ENCODE data around the gene CELSR1.

- no peak for TF ChIP-seq CTCF (IDR thresholded peaks at IDR 0.05)
- TF ChIP-seq POLR2A (IDR thresholded peaks at IDR 0.05) = no peak
- TF ChIP-seq POLR2AphosphoS5 (IDR thresholded peaks at IDR 0.05) = no peak
These were observed 64.2 kb downstream of the CELSR1 start for GRCh38 chr22:46473021-46473779.
